ENCODE data around the gene RC3H1.
"Not testable (repeated sequence)": the region's sequence is repeated elsewhere in the genome, so short reads cannot be mapped to it uniquely, and the experiment has no call there.

The RC3H1 gene

GRCh38 chr1:174021591-174022079 lies 522 bp downstream of the RC3H1 start:
- peak in 1 of 2 donors; percentile 4 for DNase-seq (ENCODE audit: low read depth in 2 of 2)

GRCh38 chr1:174018565-174018964 lies 3.6 kb downstream of the RC3H1 start:
- DNase-seq (ENCODE audit: low read depth in 2 of 2), result no peak

- no peak for DNase-seq (ENCODE audit: low read depth in 2 of 2)
These were observed 4.8 kb downstream of the RC3H1 start for GRCh38 chr1:174017231-174017970.

- DNase-seq (ENCODE audit: low read depth in 2 of 2), result no peak
These were observed 8.2 kb downstream of the RC3H1 start for GRCh38 chr1:174013864-174014418.

- DNase-seq (ENCODE audit: low read depth in 2 of 2), result no peak
These were observed 13.2 kb downstream of the RC3H1 start for GRCh38 chr1:174008979-174009378.

GRCh38 chr1:174008269-174008668 lies 13.9 kb downstream of the RC3H1 start:
- DNase-seq (ENCODE audit: low read depth in 2 of 2), result no peak

- no peak for DNase-seq (ENCODE audit: low read depth in 2 of 2)
These were observed 14.3 kb downstream of the RC3H1 start for GRCh38 chr1:174007851-174008250.

GRCh38 chr1:174005032-174005431 lies 17.1 kb downstream of the RC3H1 start:
- no peak for DNase-seq (ENCODE audit: low read depth in 2 of 2)

GRCh38 chr1:174003867-174004266 lies 18.3 kb downstream of the RC3H1 start:
- DNase-seq (ENCODE audit: low read depth in 2 of 2), result no peak

- DNase-seq (ENCODE audit: low read depth in 2 of 2), result no peak
These were observed 20.6 kb downstream of the RC3H1 start for GRCh38 chr1:174001573-174001972.

- no peak for DNase-seq (ENCODE audit: low read depth in 2 of 2)
These were observed 21.8 kb downstream of the RC3H1 start for GRCh38 chr1:174000371-174000770.

- no peak for DNase-seq (ENCODE audit: low read depth in 2 of 2)
These were observed 24.4 kb downstream of the RC3H1 start for GRCh38 chr1:173997791-173998190.

- DNase-seq (ENCODE audit: low read depth in 2 of 2), result no peak
These were observed 25.2 kb downstream of the RC3H1 start for GRCh38 chr1:173996995-173997394.

GRCh38 chr1:173995475-173995874 lies 26.7 kb downstream of the RC3H1 start:
- no peak for DNase-seq (ENCODE audit: low read depth in 2 of 2)

GRCh38 chr1:173993948-173994347 lies 28.2 kb downstream of the RC3H1 start:
- DNase-seq (ENCODE audit: low read depth in 2 of 2), result not testable (repeated sequence)

GRCh38 chr1:173988068-173988467 lies 34.1 kb downstream of the RC3H1 start:
- DNase-seq (ENCODE audit: low read depth in 2 of 2), result no peak

- DNase-seq (ENCODE audit: low read depth in 2 of 2), result no peak
These were observed 35.2 kb downstream of the RC3H1 start for GRCh38 chr1:173986951-173987350.

- no peak for DNase-seq (ENCODE audit: low read depth in 2 of 2)
These were observed 51.9 kb downstream of the RC3H1 start for GRCh38 chr1:173970252-173970651.

- not testable (repeated sequence) for DNase-seq (ENCODE audit: low read depth in 2 of 2)
These were observed 56.3 kb downstream of the RC3H1 start for GRCh38 chr1:173965896-173966295.

- DNase-seq (ENCODE audit: low read depth in 2 of 2), result no peak
These were observed 58.7 kb downstream of the RC3H1 start for GRCh38 chr1:173963477-173963876.

GRCh38 chr1:173960625-173961024 lies 61.5 kb downstream of the RC3H1 start:
- DNase-seq (ENCODE audit: low read depth in 2 of 2), result no peak

GRCh38 chr1:173954179-173954578 lies 68.0 kb downstream of the RC3H1 start:
- no peak for DNase-seq (ENCODE audit: low read depth in 2 of 2)

GRCh38 chr1:173948594-173948993 lies 73.6 kb downstream of the RC3H1 start:
- no peak for DNase-seq (ENCODE audit: low read depth in 2 of 2)
